CMK (cell line): ENCODE measurements around the gene CTSK.
"Not testable (repeated sequence)": the region's sequence is repeated elsewhere in the genome, so short reads cannot be mapped to it uniquely, and the experiment has no call there.

Experiments used
- DNase-seq: peaks from one replicate; pipeline ENCODE4 v3.0.0-alpha.2; 2010; ENCODE audit warnings: low read depth

The CTSK gene

DNA sequence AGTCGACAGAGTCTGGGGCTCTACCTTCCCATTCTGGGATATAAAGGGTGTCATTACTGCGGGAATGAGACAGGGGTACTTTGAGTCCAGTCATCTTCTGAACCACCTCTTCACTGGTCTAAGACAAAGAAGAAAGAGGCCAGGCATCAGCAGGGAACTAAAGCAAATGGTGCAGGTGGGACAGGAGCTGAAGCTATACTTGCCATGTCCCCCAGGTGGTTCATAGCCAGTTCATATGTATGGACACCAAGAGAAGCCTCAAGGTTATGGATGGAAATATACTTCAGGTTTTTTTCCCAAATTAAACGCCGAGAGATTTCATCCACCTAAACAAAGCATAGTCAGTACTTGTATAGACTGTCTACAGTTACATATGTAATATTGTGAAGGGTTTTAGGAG lies 2.2 kb downstream of the CTSK start:
- no peak for DNase-seq

DNA sequence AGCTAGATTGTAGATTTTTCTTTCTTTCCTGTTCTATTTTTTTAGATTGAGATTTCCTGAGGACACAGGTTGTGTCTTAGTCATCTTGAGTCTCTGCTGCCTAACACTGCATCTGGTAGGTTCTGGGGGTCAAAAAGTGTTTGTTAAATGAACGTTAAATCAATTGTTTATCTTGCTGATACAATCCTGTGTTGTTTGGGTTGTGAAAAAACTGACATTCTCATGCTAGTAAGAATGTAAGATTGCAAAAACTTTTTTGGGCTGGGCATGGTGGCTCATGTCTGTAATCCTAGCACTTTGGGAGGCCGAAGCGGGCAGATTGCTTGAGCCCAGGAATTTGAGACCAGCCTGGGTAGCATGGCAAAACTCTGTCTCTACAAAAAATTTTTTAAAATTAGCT lies 3.4 kb downstream of the CTSK start:
- DNase-seq = no peak

DNA sequence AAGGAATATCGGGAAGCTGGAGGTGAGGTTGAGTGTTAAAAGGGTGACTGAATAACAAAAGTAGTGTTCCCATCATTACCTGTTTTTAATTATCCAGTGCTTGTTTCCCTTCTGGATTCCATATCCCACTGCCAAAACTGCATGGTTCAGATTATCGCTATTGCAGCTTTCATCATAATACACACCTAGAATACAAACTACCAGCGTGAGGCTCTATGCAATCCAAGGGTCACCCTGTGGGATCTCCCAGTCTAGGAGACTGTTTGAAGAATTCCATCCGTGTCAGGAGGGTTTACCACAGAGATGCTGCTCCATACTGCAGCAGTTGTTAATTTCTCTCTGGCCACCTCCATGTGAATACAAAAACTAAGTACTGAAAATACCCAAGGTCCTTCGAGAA lies 9.0 kb downstream of the CTSK start:
- no peak for DNase-seq

DNA sequence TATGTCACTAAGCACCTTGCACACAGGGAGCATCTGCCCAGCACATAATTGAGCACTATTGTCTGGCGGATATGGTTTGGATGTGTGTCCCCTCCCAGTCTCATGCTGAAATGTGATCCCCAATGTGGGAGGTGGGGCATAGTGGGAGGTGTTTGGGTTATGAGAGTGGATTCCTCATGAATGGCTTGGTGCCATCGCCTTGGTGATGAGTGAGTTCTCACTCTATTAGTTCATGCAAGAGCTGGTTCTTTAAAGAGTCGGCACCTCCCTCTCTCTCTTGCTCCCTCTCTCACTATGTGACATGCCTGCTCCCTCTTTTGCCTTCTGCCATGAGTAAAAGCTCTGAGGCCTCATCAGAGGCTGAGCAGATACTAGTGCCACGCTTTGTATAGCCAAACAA lies 9.5 kb downstream of the CTSK start:
- no peak for DNase-seq

DNA sequence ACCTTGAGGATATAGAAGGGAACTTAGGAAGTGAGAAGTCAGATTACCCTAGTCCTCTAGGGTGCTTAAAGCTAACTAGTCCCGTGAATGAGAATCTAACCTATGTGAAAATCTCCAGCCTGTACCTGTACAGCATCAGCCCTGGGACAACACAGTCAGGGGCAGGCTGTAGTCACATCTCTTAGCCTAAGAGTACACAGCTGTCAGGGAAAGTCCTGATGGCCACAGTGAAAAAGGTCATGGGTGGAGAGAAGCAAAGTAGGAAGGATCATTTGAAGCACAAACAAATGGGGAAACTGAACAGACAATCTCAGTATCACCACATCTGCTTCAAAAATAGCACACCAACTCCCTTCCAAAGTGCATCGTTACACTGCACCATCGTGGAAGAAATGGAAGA lies 11.7 kb downstream of the CTSK start:
- DNase-seq = no peak

DNA sequence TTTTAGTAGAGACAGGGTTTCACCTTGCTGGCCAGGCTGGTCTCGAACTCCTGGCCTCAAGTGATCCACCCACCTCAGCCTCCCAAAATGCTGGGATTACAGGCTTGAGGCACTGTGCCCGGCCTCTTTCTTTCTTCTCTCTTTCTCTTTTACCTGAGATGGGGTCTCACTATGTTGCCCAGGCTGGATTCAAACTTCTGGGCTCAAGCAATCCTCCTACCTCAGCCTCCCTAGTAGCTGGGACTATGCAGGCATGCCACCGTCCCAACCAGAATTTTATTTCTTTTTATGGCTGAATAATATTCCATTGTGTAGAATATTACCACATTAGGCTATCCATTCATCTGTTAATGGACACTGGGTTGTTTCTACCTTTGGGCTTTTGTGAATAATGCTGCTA lies 14.3 kb downstream of the CTSK start:
- DNase-seq = not testable (repeated sequence)

DNA sequence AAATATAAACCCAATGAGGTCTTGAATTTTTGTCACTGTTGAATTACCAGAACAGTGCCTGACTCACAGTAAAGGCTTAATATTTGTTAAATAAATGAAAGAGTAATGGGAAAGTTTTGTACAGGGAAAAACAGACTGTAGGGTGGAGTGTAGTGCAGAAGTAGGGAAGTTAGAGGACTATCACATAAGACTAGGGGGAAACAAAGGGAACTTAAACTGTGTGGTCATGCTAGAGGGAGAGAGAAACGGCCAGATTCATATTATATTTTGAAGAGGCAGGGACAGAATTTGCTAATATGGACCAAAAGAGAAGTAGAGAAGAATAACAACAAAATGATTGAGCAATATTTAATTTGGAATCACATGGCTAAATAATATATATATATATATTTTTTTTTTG lies 14.8 kb downstream of the CTSK start:
- DNase-seq = no peak

DNA sequence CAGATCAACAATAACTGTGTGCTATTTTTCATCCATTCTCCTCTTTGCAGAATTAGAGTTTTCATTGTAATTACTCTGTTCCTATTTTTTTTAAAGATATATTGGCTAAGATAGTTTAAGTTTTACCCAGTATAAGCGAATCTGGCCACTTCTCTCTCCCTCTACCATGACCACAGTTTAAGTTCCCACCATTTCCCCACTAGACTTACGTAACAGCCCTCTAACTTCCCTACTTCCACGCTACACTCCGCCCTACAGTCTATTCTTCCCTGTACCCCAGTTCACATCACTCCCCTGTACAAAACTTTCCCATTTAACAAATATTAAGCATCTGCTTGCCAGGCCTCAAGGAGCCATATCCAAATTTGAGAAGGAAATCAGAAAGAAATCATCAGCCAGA lies 16.5 kb downstream of the CTSK start:
- no peak for DNase-seq

DNA sequence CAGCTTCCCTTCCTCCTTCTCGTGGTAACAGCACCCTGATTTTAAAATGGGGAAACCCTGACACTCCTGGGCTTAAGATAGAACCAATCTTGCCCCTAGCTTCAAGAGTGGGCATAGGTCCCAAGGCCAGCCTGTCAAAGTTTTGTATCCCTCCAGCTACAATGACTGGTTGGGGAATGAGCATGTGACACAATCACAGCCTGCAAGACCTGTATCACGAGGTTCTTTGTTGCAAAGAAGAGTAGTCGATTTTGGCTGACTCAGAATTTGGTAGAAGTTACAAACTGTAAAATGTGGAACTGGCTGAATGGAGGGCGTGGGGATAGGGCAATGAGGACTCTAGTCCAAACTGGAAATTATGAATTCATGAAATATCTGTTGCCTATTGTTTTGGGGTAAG lies 18.7 kb downstream of the CTSK start:
- no peak for DNase-seq

DNA sequence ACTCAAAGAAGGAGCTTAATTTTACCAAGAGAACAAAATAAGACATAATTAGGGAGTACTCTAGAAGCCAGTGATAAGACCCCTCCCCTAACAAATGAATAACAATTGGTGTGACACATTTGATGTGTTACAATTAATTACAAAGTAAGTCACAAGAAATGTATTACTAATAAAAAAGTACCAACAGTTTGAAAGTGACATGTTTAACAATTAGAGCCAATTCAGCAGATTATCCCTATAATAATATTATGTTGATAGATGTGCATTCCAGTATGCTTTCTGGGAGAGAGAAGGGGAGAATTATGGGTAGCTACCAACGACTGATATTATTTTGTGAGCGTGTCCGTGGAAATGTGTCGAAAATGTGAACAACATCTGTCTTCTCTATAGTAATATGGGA lies 19.1 kb downstream of the CTSK start:
- DNase-seq = no peak

DNA sequence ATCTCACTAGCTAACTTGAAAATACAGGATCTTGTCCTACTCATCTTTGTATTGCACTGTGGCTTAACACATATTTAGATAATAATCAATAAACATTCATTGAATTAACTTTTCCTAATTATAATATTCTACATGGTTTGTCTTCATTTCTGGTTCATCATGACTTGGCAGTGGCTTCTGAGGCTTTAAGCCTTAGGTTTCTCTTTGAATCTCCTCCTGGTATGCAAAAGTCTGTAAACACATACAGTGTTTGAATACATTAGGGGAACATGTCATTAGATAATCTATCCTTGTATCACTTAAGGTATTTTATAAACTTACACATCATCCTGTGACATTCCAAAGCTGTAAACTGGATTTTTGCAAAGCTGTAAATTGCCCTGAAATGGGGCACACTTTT lies 20.6 kb downstream of the CTSK start:
- no peak for DNase-seq

DNA sequence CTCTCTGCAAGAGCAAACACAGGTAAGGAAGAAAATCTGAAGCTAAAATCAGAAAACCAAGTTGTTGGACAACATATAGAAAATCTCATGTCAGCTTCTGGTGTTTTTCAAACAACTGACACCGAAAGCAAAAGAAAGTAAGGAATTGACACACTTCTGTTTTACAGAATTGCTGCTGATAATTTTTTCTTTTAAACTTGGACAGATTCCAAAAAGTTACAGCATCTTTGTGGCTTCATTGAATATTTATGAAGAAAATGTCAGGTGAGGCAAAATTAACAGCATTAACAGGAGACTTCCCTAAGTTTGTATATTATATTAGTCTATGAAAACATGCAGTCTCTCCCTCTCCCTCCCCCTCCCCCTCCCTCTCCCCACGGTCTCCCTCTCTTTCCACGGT lies 27.6 kb downstream of the CTSK start:
- DNase-seq = no peak

DNA sequence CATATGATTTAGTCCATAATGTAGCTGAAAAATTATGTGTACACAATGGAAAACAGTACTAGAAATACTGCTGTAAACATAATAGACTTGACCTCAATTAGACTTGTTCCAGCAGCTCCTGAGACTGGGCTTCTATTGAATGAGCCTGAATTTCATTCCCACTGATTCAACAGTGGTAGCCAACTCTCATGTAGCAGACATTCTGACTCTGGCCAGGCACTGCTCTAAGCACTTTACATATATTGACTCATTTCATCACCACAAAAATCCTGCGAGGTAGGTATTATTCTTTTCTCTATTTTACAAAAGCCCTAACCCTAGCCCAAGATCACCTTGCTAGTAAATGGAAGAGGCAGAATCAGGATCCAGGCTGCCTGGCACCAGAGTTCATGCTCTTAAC lies 29.7 kb downstream of the CTSK start:
- no peak for DNase-seq

DNA sequence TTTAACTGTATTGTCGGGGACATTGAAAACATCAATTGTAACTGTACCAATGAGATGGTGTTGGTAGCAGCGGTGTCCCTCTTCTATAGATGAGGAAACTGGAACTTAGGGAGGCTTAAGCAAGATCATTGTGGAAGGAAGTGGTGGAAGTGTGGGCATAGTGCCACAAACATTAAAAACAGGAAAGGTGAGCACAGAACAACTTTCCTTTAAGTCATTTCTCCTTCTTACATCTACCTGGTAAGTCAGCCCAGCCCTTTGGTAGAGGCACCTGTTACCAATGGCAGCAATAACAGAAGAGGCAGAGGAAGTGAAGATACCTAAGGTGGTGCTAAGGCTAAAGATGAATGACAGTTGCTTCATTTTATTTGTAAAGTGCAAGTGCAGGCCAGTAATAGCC lies 30.5 kb downstream of the CTSK start:
- no peak for DNase-seq

DNA sequence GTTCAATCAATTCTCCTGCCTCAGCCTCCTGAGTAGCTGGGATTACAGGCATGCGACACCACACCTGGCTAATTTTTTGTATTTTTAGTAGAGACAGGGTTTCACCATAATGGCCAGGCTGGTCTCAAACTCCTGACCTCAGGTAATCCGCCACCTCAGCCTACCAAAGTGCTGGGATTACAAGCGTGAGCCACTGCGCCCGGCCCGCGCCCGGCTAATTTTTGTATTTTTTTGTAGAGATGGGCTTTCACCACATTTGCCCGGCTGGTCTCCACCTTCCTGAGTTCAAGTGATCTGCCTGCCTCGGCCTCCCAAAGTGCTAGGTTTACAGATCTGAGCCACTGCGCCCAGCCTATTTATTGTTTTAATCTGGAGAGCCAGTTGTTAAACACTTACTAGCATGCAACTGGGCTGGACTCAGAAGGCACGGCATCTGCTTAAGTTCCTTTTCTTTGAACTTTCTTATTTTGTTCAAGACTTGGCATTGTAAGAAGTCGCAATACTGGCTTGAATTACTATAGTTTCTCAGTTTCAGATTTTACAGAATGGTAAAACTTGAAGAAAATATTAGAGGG lies 32.0 kb downstream of the CTSK start:
- not testable (repeated sequence) for DNase-seq

DNA sequence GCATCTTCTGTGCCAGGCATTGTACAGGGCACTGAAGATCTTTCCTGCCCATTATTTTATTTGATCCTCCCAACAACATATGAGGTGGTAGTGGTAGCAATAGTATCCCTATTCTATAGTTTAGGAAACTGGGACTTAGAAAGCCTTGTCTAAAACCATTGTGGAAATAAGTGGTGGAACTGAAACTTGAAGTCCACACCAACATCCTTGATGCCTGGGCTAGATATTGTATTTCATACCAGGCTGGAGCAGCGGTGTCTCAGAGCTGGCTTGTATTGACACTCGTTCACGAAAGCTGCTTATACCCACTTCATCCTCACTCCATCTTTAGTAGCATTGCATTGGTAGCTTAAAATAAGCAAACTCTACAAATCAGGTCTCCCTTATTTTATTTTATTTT lies 32.8 kb downstream of the CTSK start:
- DNase-seq = no peak

DNA sequence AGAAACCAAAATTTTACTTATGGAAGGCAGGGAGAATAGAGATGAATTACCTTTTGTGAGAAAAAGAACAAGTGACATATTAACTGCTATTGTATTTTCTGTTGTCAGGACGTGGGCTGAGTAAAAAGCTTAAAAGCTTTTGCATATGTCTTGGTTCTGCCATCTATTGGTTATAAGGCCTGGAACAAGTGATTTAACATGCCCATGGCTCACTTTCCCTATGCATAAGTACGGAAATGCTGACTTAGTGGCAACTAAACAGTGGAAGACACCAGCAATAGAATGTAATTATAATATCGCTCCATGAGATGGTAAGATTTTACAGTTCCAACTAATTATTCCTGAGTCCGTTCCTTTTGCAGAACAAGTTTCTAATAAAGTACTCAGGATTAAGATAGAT lies 35.7 kb downstream of the CTSK start:
- DNase-seq = no peak

DNA sequence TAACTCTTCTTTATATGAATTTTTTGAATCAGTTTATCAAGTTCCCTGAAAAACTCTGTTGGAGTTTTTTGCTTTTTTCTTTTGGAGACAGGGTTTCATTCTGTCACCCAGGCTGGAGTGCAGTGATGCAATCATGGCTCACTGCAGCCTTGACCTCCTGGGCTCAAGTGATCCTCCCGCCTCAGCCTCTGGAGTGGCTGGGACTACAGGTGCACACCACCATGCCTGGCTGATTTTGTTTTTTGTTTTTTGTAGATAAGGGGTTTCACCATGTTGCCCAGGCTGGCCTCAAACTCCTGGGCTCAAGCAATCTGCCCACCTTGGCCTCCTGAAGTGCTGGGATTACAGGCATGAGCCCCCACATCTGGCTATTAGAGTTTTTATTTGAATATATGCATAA lies 40.4 kb downstream of the CTSK start:
- DNase-seq = not testable (repeated sequence)

DNA sequence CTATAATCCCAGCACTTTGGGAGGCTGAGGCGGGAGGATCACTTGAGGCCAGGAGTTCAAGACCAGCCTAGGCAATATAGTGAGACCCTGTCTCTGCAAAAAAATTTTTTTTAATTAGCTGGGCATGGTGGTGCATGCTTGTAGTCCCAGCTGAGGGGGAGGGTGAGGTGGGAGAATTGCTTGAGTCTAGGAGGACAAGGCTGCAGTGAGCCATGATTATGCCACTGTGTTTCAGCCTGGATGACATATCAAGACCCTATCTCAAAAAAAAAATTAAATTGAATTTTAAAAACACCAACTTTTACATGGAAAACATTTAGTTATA lies 42.1 kb downstream of the CTSK start:
- DNase-seq = not testable (repeated sequence)

DNA sequence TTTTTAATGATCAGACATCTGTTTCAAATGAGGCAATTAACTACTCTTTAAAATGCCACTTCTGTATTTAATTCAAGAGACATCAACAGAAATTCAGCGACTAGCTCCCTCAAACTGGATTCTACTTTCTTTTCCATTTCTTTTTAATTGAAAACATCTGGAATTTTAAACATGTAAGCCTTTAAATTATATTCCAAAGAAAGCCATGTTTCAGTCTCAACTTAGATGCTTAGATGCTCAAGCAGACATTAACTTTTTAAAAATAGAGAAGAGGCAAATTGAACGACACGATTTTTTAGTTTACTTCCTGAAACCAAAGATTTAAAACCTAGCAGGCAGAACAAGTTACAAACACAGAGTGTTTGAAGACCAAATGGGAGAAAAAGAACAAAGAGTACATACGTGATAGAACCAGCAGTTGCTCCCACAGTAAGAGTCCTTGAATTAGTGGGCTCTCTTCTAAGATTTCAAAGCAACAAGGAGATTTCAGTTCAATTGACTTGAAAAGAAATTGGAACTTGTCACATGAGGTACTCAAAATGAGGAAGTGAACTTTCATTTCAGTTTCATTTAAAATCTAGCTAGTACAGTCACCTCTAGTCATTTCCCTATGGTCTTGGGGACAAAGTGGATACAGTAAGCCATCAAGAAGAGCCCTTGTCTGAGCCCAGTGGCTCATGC lies 42.6 kb downstream of the CTSK start, which contains the start of gene CTSS:
Gene CTSS (minus strand): TSS at position 483 of the 681 bp plus-strand sequence. CDS start 1,015 bp downstream, outside the sequence.
- no peak for DNase-seq

DNA sequence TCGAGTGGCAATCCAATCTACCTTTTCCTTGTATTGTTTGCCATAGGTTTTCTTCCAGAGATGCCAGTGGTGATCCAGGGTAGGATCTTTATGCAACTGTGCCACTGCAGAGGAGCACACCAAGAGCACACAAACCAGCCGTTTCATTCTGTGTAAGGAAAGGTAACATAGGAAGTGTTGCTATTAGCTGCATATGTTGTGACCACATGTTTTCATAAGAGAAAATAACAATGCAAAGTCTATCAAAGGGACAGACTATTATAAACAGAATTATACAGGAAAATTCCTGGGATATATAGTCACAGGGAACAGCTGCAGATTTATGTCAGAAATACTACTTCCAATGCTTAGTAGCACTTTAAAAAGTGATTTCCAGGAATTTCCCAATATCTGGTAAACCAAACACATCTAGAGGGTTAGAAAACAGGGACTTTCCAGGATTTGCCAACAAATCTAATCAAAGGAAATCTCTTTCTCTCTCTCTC lies 43.4 kb downstream of the CTSK start:
- no peak for DNase-seq

DNA sequence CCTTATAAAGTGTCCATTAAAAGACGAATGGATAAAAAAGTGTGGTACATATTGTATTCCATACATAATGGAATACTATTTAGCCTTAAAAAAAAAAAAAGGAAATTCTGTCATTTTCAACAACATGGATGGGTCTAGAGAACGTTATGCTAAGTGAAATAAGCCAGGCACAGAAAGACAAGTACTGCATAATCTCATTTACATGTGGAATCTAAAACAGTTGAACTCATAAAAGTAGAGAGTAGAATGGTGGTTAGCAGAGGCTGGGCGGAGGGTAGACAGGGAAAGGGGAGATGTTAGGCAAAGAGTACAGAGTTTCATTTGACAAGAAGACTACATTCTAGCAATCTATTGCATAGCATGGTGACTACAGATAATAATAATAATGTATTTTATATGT lies 45.0 kb downstream of the CTSK start:
- no peak for DNase-seq

DNA sequence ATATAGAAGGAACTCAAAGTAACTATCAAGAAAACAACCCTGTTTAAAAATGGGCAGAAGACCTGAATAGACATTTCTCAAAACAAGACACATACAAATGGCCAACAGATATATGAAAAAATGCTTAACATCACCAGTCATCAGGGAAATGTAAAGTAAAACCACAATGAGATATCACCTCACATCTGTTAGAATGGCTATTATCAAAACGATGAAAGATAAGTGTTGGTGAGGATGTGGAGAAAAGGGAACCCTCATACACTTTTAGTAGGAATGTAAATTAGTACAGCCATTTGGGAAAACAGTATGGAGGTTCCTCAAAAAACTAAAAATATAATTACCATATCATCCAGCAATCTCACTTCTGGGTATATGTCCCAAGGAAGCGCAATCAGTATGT lies 45.5 kb downstream of the CTSK start:
- DNase-seq = no peak

DNA sequence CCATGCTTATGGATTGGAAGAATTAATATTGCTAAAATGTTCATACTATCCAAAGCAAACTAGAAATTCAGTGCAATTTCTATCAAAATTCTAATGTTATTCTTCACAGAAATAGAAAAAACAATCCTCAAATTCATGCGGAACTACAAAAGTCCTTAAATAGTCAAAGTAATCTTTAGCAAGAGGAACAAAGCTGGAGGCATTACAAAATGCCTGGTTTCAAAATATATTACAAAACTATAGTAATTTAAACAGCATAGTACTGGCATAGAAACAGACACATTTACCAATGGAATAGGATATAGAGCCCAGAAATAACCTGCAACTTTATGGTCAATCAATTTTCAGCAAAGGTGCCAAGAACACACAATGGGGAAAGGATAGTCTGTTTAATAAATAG lies 46.3 kb downstream of the CTSK start:
- no peak for DNase-seq
